K562 (cell line): ENCODE results near the gene MAPK8IP2.

Source experiments
- ARID2 ChIP-seq: fragments of 450-650 bp; IDR thresholded peaks from 2 replicates; pipeline ENCODE4 v1.6.1; 2017; ENCODE audit warnings: antibody characterized with exemption, mild to moderate bottlenecking
- CBX5 ChIP-seq: IDR thresholded peaks from 2 replicates; pipeline ENCODE4 v1.6.1; 2014; ENCODE audit warnings: low read depth, borderline replicate concordance
- EP300 ChIP-seq: IDR thresholded peaks from 2 replicates; pipeline ENCODE4 v1.6.1; 2012; ENCODE audit warnings: low read length, improper control_type of control experiment
- JUN ChIP-seq, 2 experiments: sonication (generic) in 1 of 2; formaldehyde crosslinking in 1 of 2; IDR thresholded peaks; 2 replicates each; pipeline versions ENCODE4 v1.6.1 to v1.8.0; 2012 to 2022; ENCODE audit warnings: borderline replicate concordance in 2 of 2, mild to moderate bottlenecking in 2 of 2, improper control_type of control experiment in 1 of 2, low read depth in 1 of 2, low read length in 1 of 2, missing genetic modification reagents in 1 of 2
- MAZ ChIP-seq, 2 experiments: fragments of 450-650 bp in 1 of 2; sonication (generic) in 1 of 2; formaldehyde crosslinking; IDR thresholded peaks in 1 of 2; conservative IDR thresholded peaks in 1 of 2; 2 replicates each; pipeline versions ENCODE4 v1.4.0 to v1.5.0; 2020; ENCODE audit warnings: mild to moderate bottlenecking in 1 of 2, missing genetic modification reagents in 1 of 2
- NUFIP1 ChIP-seq: fragments of 450-650 bp; IDR thresholded peaks from 2 replicates; pipeline ENCODE4 v1.6.1; 2018; ENCODE audit not compliant: partially characterized antibody
- RAD21 ChIP-seq, 2 experiments: fragments of 250-450 bp in 1 of 2; fragments of 450-650 bp in 1 of 2; sonication (Bioruptor Pico) in 1 of 2; formaldehyde crosslinking in 1 of 2; IDR thresholded peaks in 1 of 2; conservative IDR thresholded peaks in 1 of 2; 2 replicates each; pipeline versions ENCODE4 v1.4.0 to v1.8.0; 2020 to 2022; ENCODE audit warnings: mild to moderate bottlenecking in 2 of 2, moderate library complexity in 1 of 2
- RNF2 ChIP-seq: sonication (generic); IDR thresholded peaks from 2 replicates; pipeline ENCODE4 v1.6.1; 2016
- SREBF2 ChIP-seq: sonication (generic); formaldehyde crosslinking; IDR thresholded peaks from 2 replicates; pipeline ENCODE4 v1.4.0; 2020; ENCODE audit warnings: mild to moderate bottlenecking, missing genetic modification reagents
- YY1 ChIP-seq, 3 experiments: IDR thresholded peaks; 2 replicates each; pipeline ENCODE4 v1.6.1; 2011; ENCODE audit warnings: low read length in 2 of 3, mild to moderate bottlenecking in 2 of 3, moderate library complexity in 2 of 3, borderline replicate concordance in 1 of 3, control low read depth in 1 of 3, low read depth in 1 of 3; ENCODE audit not compliant: insufficient read depth in 3 of 3, insufficient replicate concordance in 2 of 3, control insufficient read depth in 1 of 3, insufficient read length in 1 of 3; ENCODE audit errors: extremely low read depth in 1 of 3
- TF ChIP-seq, protein P1 (sequence below): IDR thresholded peaks from 3 replicates; pipeline ENCODE4 v1.6.1; 2011; ENCODE audit warnings: borderline replicate concordance, mild to moderate bottlenecking, moderate library complexity; ENCODE audit not compliant: insufficient read length; ENCODE audit errors: extremely low read depth
- TF ChIP-seq, protein P2 (sequence below), 3 experiments: IDR thresholded peaks in 2 of 3; conservative IDR thresholded peaks in 1 of 3; 2 replicates each; pipeline ENCODE4 v1.5.1; 2011 to 2012; ENCODE audit warnings: low read length in 3 of 3, mild to moderate bottlenecking in 3 of 3, control low read depth in 2 of 3, improper control_type of control experiment in 1 of 3, inconsistent platforms in 1 of 3, low read depth in 1 of 3, mixed read lengths in 1 of 3, moderate library complexity in 1 of 3; ENCODE audit not compliant: insufficient read depth in 2 of 3
- TF ChIP-seq, protein P3 (sequence below), 2 experiments: fragments of 200-800 bp in 1 of 2; sonication (Bioruptor generic) in 1 of 2; sonication (generic) in 1 of 2; formaldehyde crosslinking in 1 of 2; IDR thresholded peaks in 1 of 2; conservative IDR thresholded peaks in 1 of 2; 2 replicates each; pipeline versions ENCODE4 v1.5.0 to v1.6.1; 2016 to 2020; ENCODE audit warnings: missing compliant biosample characterization in 1 of 2, missing genetic modification characterization in 1 of 2, missing genetic modification reagents in 1 of 2

DNA sequence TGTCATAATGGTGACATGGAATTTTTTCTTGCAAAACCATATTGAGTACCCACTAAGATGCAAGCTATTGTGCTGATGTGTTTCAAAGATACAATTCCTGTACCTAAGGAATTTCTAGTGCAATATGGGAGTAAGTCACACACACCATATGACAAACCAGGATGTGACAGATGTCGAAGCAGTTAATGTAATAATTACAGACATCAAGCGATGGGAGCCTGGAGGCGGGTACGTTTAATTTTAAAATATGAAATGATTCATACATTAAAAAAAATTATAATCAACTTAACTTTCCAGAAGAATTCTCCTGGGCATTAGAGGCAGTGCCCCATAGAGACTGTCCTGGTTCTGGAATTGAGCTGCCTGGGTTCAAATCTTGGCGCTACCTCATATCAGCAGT lies 43.9 kb upstream of the MAPK8IP2 start:
- no peak for TF ChIP-seq SREBF2
- TF ChIP-seq MAZ (CRISPR knock-in tag; conservative IDR thresholded peaks at IDR 0.05 in 1 of 2, IDR thresholded peaks at IDR 0.05 in 1 of 2) = no peak
- TF ChIP-seq, protein P1, sequence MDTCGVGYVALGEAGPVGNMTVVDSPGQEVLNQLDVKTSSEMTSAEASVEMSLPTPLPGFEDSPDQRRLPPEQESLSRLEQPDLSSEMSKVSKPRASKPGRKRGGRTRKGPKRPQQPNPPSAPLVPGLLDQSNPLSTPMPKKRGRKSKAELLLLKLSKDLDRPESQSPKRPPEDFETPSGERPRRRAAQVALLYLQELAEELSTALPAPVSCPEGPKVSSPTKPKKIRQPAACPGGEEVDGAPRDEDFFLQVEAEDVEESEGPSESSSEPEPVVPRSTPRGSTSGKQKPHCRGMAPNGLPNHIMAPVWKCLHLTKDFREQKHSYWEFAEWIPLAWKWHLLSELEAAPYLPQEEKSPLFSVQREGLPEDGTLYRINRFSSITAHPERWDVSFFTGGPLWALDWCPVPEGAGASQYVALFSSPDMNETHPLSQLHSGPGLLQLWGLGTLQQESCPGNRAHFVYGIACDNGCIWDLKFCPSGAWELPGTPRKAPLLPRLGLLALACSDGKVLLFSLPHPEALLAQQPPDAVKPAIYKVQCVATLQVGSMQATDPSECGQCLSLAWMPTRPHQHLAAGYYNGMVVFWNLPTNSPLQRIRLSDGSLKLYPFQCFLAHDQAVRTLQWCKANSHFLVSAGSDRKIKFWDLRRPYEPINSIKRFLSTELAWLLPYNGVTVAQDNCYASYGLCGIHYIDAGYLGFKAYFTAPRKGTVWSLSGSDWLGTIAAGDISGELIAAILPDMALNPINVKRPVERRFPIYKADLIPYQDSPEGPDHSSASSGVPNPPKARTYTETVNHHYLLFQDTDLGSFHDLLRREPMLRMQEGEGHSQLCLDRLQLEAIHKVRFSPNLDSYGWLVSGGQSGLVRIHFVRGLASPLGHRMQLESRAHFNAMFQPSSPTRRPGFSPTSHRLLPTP = no peak
- TF ChIP-seq, protein P2, sequence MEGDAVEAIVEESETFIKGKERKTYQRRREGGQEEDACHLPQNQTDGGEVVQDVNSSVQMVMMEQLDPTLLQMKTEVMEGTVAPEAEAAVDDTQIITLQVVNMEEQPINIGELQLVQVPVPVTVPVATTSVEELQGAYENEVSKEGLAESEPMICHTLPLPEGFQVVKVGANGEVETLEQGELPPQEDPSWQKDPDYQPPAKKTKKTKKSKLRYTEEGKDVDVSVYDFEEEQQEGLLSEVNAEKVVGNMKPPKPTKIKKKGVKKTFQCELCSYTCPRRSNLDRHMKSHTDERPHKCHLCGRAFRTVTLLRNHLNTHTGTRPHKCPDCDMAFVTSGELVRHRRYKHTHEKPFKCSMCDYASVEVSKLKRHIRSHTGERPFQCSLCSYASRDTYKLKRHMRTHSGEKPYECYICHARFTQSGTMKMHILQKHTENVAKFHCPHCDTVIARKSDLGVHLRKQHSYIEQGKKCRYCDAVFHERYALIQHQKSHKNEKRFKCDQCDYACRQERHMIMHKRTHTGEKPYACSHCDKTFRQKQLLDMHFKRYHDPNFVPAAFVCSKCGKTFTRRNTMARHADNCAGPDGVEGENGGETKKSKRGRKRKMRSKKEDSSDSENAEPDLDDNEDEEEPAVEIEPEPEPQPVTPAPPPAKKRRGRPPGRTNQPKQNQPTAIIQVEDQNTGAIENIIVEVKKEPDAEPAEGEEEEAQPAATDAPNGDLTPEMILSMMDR (IDR thresholded peaks at IDR 0.05 in 2 of 3, conservative IDR thresholded peaks at IDR 0.05 in 1 of 3; ENCODE audit: insufficient read depth in 2 of 3, low read depth in 1 of 3, low read length in 3 of 3) = no peak
- TF ChIP-seq EP300 = no peak
- TF ChIP-seq, protein P3, sequence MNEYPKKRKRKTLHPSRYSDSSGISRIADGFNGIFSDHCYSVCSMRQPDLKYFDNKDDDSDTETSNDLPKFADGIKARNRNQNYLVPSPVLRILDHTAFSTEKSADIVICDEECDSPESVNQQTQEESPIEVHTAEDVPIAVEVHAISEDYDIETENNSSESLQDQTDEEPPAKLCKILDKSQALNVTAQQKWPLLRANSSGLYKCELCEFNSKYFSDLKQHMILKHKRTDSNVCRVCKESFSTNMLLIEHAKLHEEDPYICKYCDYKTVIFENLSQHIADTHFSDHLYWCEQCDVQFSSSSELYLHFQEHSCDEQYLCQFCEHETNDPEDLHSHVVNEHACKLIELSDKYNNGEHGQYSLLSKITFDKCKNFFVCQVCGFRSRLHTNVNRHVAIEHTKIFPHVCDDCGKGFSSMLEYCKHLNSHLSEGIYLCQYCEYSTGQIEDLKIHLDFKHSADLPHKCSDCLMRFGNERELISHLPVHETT (CRISPR knock-in tag; conservative IDR thresholded peaks at IDR 0.05 in 1 of 2, IDR thresholded peaks at IDR 0.05 in 1 of 2) = no peak
- no peak for TF ChIP-seq YY1 (IDR thresholded peaks at IDR 0.05; ENCODE audit: borderline replicate concordance in 1 of 3, control insufficient read depth in 1 of 3, extremely low read depth in 1 of 3, insufficient read depth in 3 of 3, insufficient read length in 1 of 3, insufficient replicate concordance in 2 of 3, low read depth in 1 of 3, low read length in 2 of 3)
- TF ChIP-seq JUN (IDR thresholded peaks at IDR 0.05; ENCODE audit: borderline replicate concordance, low read depth, low read length) = no peak
- TF ChIP-seq JUN (CRISPR knock-in tag; IDR thresholded peaks at IDR 0.05; ENCODE audit: borderline replicate concordance) = no peak
- no peak for TF ChIP-seq CBX5
- TF ChIP-seq NUFIP1 = no peak
- TF ChIP-seq RNF2 = no peak
- no peak for TF ChIP-seq RAD21 (CRISPR knock-in tag; conservative IDR thresholded peaks at IDR 0.05 in 1 of 2, IDR thresholded peaks at IDR 0.05 in 1 of 2)
- no peak for TF ChIP-seq ARID2
